Tibial nerve (tissue), 4 donors: ENCODE data around the gene PYGM. TPM values are rescaled to one million over a fixed set of nuclear protein-coding genes. Genes with fewer than 3 reads are reported as not detected.

Source experiments
- DNase-seq, 2 donors: peaks; one replicate each; pipeline ENCODE4 v3.0.0-alpha.2; 2019; ENCODE audit warnings: low spot score in 2 of 2
- H3K27ac ChIP-seq, 4 donors: fragments of 200-600 bp; sonication (generic) in 3 of 4; one replicate each; pipeline ENCODE4 v1.5.1; 2017 to 2019; ENCODE audit warnings: mild to moderate bottlenecking in 1 of 4
- H3K27me3 ChIP-seq, 2 donors: fragments of 200-600 bp; sonication (generic) in 1 of 2; one replicate each; pipeline versions ENCODE4 v1.5.1 to v1.6.0; 2017 to 2019
- H3K36me3 ChIP-seq, 3 donors: fragments of 200-600 bp; sonication (generic); one replicate each; pipeline ENCODE4 v1.5.1; 2018 to 2019
- H3K4me1 ChIP-seq, 4 donors: fragments of 200-600 bp; sonication (generic) in 3 of 4; one replicate each; pipeline ENCODE4 v1.5.1; 2017 to 2019
- H3K4me3 ChIP-seq, 4 donors: fragments of 200-600 bp; sonication (generic) in 3 of 4; one replicate each; pipeline ENCODE4 v1.5.1; 2017 to 2019; ENCODE audit warnings: mild to moderate bottlenecking in 1 of 4, moderate library complexity in 1 of 4
- H3K9me3 ChIP-seq, 4 donors: fragments of 200-600 bp; sonication (generic) in 3 of 4; one replicate each; pipeline ENCODE4 v1.5.1; 2017 to 2019
- EP300 ChIP-seq, 2 donors: sonication (generic); formaldehyde crosslinking; IDR thresholded peaks; one replicate each; pipeline ENCODE4 v1.6.1; 2017; ENCODE audit warnings: antibody characterized with exemption in 2 of 2, mild to moderate bottlenecking in 1 of 2
- POLR2A ChIP-seq, 2 donors: fragments of 450-650 bp; IDR thresholded peaks; one replicate each; pipeline ENCODE4 v1.6.1; 2017; ENCODE audit warnings: antibody characterized with exemption in 2 of 2, mild to moderate bottlenecking in 2 of 2, moderate library complexity in 2 of 2
- WGBS, 2 donors: methylation state at CpG; one replicate each; pipeline ENCODE4 v1.1.5; 2018; 5-methylcytosine and 5-hydroxymethylcytosine counted together
- total RNA-seq, 4 donors: library from RNA; depleted of rRNA; stranded (reverse); fragments of >200 nt; gene quantifications; one replicate each; pipeline ENCODE4 v1.1.0, GENCODE V29; 2016
- TF ChIP-seq, protein P1 (sequence below), 5 experiments: fragments of 200-600 bp in 3 of 5; fragments of 450-650 bp in 2 of 5; sonication (generic) in 3 of 5; IDR thresholded peaks; one replicate each; pipeline ENCODE4 v1.5.1; 2016 to 2019; ENCODE audit warnings: antibody characterized with exemption in 5 of 5, mild to moderate bottlenecking in 3 of 5, moderate library complexity in 2 of 5

Gene PYGM
- total RNA-seq, result 10 to 100 TPM in 2 of 4 donors, 1 to 10 TPM in 2; 2.1 to 18.6 (median 9.9) TPM

DNA sequence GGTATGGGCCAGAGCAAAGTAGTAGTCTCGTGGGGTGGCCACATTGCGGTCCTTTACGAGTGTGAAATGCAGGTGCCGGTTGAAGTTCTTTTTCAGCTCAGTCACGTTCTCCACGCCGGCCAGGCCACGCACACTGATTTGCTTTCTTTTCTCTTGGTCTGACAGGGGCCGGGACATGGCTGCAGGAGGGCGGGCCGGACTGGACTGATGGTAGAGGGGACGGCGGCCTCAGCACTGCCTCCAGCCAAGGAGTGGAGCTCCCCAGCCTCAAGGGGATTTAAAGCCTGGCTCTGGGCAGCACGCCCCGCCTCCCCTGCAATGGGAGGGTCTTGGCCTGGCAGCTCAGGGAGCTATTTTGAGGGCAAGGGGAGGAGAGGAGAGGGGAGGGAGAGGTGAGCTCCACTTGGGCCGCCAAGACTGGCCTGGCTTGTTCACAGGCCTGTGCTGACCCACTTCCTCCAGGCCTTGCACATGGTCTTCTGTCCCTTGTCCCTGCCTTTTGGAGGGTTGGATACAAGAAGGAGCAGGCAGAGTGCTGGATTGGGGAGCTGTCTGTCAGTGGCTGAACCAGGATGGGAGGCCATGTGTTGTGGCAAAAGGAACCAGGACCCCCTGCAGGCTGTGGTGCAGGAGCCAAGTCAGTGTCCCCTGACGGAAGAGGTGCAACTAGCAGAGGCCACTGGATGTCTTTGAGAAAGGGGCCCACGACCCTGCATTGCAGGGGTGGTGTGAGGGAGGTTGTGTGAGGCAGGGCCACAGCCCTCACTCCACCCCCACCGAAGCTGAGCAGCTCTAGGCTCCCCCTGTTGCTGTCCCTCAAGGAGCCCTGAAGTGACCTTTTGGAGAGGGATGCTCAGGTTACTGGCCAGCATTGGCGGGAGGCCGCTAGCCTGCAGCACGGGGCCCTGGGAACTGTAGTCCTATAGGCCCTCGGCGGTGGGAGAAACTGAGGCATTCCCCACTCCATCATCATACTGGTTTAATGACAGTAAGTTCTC lies at the start of gene PYGM:
TSS of gene PYGM (minus strand) at position 253 of the 998 bp plus-strand sequence. CDS start at position 177, 76 bp downstream.
- DNase-seq, result peak in 1 of 2 donors; percentile 43
- H3K9me3 ChIP-seq, result no peaks in the 10 kb centered on the region
- WGBS, 2 donors, result 39 to 49% methylated on average over 21 of the region's 24 CpGs
- peak within 1 kb of the TSS in 3 of 4 donors; percentile 28 to 72 (median 53) for H3K27ac ChIP-seq
- peaks cover 0 to 61% (median 34%) of the 10 kb centered on the region in 4 donors for H3K4me1 ChIP-seq
- peak within 1 kb of the TSS; percentile 7 to 33 (median 13) for H3K4me3 ChIP-seq
- TF ChIP-seq POLR2A (IDR thresholded peaks at IDR 0.05), result no peak
- TF ChIP-seq, protein P1, sequence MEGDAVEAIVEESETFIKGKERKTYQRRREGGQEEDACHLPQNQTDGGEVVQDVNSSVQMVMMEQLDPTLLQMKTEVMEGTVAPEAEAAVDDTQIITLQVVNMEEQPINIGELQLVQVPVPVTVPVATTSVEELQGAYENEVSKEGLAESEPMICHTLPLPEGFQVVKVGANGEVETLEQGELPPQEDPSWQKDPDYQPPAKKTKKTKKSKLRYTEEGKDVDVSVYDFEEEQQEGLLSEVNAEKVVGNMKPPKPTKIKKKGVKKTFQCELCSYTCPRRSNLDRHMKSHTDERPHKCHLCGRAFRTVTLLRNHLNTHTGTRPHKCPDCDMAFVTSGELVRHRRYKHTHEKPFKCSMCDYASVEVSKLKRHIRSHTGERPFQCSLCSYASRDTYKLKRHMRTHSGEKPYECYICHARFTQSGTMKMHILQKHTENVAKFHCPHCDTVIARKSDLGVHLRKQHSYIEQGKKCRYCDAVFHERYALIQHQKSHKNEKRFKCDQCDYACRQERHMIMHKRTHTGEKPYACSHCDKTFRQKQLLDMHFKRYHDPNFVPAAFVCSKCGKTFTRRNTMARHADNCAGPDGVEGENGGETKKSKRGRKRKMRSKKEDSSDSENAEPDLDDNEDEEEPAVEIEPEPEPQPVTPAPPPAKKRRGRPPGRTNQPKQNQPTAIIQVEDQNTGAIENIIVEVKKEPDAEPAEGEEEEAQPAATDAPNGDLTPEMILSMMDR (IDR thresholded peaks at IDR 0.05), result no peak
- TF ChIP-seq EP300 (IDR thresholded peaks at IDR 0.05), result peak in 1 of 2 donors; percentile 8
- H3K36me3 ChIP-seq, result peaks cover 5 to 31% (median 6%) of the 10 kb centered on the region in 3 donors
- no peaks in the 10 kb centered on the region for H3K27me3 ChIP-seq

DNA sequence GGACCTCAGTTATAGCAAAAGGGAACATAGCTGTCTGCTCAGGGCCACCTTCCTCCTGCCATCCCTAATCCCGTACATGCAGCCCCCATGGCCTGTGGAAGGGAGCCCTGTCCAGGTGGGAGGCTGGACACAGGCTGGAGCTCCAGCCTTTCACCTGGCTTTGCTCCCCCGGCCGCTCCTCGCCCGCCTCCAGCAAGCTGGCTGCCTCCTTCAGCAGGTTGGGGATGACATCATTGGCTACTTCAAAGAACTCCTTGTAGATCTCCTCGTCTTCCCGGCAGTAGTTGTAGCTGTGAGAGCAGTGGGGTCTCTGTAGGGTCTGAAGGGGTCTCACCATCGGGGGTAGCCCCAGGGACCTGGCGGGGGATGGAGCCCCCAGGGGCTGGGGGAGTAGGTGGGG lies 45.7 kb upstream of the PYGM start:
- no peaks in the 10 kb centered on the region for H3K9me3 ChIP-seq
- no peak for TF ChIP-seq EP300 (IDR thresholded peaks at IDR 0.05)
- TF ChIP-seq POLR2A (IDR thresholded peaks at IDR 0.05), result no peak
- TF ChIP-seq, protein P1 (IDR thresholded peaks at IDR 0.05), result no peak
- no peak for DNase-seq
- WGBS, 2 donors, result 87 to 89% methylated on average over 7 to 8 of the region's 9 CpGs
- H3K27me3 ChIP-seq, result no peaks in the 10 kb centered on the region
- no peak overlapping the region for H3K27ac ChIP-seq
- peaks cover 0 to 42% (median 0%) of the 10 kb centered on the region in 3 donors for H3K36me3 ChIP-seq
- H3K4me1 ChIP-seq, result peaks cover 0 to 50% (median 22%) of the 10 kb centered on the region in 4 donors
- H3K4me3 ChIP-seq, result no peak overlapping the region

DNA sequence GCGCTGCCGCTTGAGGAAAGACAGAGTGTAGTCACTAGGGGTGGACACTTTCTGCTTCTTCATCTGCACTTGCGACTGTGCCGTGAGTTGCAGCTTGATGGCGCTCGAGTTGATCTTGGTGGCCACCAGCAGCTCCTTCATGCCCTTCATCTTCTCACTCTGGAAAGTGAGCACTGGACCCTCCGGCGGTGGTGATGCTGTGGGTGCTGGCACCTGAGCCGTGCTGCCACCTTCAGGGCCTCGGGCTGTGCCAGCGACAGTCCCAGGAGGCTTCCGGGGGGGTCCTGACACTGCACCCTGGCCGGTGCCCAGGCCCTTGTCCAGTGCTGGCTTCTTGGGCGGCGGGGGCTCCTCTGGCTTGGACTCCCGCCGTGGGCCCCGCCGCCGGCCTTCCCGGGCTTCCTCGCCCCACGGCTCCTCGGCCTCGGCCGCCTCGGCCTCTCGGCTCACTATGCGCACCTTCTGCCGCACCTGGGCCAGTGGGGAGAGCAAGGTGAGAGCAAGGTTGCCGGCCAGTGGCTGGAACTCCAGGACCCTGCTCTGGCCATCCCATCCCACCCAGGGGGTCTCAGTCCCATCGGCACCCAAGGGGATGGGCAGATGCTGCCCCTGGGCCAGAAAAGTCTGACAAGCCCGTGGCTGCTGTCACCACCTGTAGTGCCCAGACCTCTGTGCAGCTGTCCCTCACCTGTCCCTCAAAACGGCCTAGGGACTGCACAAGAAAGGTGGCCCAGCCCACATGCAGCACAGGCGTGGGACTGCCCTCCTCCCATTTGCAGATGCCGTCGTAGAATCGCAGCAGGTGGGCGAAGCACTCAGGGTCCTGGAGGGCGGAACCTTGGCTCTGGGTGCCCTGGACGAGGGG lies 44.8 kb upstream of the PYGM start:
- WGBS, 2 donors, result 90 to 93% methylated on average over 22 to 41 of the region's 41 CpGs
- H3K27ac ChIP-seq, result peak overlapping the region; percentile 62 to 94 (median 89)
- no peak for TF ChIP-seq POLR2A (IDR thresholded peaks at IDR 0.05)
- TF ChIP-seq, protein P1 (IDR thresholded peaks at IDR 0.05), result no peak
- TF ChIP-seq EP300 (IDR thresholded peaks at IDR 0.05), result no peak
- peaks cover 0 to 45% (median 18%) of the 10 kb centered on the region in 4 donors for H3K4me1 ChIP-seq
- no peak for DNase-seq
- no peak overlapping the region for H3K4me3 ChIP-seq
- no peaks in the 10 kb centered on the region for H3K9me3 ChIP-seq
- no peaks in the 10 kb centered on the region for H3K27me3 ChIP-seq
- H3K36me3 ChIP-seq, result peaks cover 0 to 49% (median 0%) of the 10 kb centered on the region in 3 donors

DNA sequence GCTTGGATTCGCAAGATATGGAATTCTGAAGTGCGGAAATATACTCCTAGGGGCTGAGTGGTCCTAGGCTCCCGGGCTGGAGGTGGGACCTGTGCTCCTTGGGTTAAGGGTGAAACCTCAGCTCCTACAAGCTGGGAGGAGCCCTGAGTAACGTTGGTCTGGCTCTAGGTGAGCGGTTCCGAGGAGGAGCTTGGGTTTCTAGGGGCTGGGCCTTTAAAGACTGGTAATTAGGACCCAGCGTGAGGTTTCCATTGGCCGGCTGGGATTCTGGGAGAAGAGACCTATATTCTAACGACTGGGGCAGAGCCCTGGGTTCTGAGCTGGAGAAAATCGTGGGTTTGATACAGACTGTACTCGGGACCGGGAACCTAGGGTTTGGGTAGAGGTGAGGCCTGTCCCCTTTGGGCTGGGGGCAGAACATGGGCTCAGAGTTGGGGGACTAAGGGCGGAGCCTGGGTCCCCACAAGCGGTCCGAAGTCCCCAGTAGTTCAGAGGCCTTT lies 44.1 kb upstream of the PYGM start:
- 33 to 43% methylated on average over 15 of the region's 15 CpGs for WGBS, 2 donors
- no peak for TF ChIP-seq POLR2A (IDR thresholded peaks at IDR 0.05)
- TF ChIP-seq, protein P1 (IDR thresholded peaks at IDR 0.05), result no peak
- no peak for TF ChIP-seq EP300 (IDR thresholded peaks at IDR 0.05)
- Histone ChIP-seq H3K27me3 (no peaks in the 10 kb centered on the region), H3K36me3 (peaks cover 0 to 56% (median 0%) of the 10 kb centered on the region in 3 donors), H3K4me1 (peaks cover 0 to 38% (median 13%) of the 10 kb centered on the region in 4 donors), H3K9me3 (no peaks in the 10 kb centered on the region), H3K4me3 (peak overlapping the region; percentile 41 to 72 (median 57)), H3K27ac (peak overlapping the region; percentile 62 to 94 (median 89))
- no peak for DNase-seq
